Activated CD8-positive, alpha-beta memory T cell treated with anti-CD3 and anti-CD28 coated beads for 48 hours (primary cell): Measurements from ENCODE around the gene TEX11.
"Not testable (repeated sequence)": the region's sequence is repeated elsewhere in the genome, so short reads cannot be mapped to it uniquely, and the experiment has no call there.

Source experiments
- DNase-seq, 3 experiments: peaks; one replicate each; pipeline ENCODE4 v3.0.0-alpha.2; 2020; ENCODE audit warnings: low read depth in 2 of 3, low spot score in 2 of 3

Gene TEX11

GRCh38 chrX:70908541-70908940 is at the start of gene TEX11:
Gene TEX11, minus strand, starts transcription at chrX:70908711. Its CDS starts 922 bp downstream, at chrX:70907789.
- DNase-seq: no peak

DNA sequence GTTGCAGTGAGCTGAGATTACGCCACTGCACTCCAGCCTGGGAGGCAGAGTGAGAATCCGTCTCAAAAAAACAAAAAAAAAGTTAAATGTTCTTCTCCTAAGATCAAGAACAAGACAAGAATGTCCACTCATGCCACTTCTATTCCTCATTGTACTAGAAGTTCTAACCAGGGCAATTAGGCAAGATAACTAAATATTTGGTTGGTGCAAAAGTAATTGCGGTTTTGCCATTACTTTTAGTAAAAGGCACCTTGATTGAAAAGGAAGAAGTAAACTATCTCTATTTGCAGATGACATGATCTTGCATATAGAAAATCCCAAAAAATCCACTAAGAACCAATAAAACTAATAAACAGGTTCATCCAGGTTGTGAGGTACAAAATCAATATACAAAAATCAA is 46.4 kb upstream of the TEX11 start:
- no peak for DNase-seq

DNA sequence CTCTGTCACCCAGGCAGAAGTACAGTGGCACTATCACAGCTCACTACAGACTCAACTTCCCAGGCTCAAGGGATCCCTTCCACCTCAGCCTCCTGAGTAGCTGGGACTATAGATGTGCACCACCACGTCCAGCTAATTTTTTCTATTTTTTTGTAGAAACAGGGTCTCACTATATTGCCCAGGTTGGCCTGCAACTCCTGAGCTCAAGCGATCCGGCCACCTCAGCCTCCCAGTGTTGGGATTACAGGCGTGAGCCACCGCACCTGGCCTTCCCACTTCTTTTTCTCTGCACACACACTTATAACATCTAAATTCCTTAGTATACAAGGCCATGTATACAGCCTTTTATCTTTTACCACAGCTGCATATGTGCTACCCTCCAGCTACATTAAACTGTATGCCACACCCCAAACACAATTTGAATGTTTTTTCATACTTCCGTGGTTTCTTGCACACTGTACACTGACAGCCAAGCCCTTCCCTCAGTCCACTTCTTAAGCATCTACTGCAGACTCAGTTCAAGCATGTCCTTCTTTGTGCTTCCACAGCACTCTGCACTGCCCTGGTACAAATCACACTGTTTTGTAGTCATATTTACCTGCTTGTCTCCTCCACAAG is 15.9 kb upstream of the TEX11 start:
- no peak for DNase-seq

DNA sequence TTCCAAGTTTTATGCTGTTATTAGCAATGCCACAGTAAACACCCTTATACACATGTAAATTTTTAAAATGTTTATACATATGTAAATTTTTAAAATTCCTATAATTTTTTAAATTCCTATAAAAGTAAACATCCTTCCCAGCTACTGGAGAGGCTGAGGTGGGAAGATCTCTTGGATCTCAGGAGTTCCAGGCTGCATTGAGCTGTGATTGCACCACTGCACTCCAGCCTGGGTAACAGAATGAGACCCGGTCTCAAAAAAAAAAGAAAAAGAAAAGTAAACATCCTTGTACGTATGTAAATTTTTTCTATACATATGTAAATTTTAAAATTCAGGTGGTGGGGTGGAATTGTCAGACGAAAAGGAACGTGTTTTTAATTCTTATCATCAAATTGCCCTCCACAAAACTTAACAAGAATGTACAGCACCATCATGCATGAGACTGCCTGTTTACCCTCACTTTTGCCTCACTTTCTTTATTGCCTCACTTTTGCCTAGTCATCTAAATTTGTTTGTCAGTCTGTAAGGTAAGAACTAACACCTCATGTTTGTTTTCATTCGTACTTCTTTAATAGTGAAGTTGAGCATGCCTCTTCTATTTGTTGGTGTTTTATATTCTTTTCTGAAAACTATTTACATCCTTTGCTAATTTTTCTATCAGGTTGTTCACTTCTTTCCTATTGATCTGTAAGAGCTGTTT is 14.4 kb upstream of the TEX11 start:
- no peak for DNase-seq

- DNase-seq: no peak
Measured at GRCh38 chrX:70921709-70922352, 13.3 kb upstream of the TEX11 start.

DNA sequence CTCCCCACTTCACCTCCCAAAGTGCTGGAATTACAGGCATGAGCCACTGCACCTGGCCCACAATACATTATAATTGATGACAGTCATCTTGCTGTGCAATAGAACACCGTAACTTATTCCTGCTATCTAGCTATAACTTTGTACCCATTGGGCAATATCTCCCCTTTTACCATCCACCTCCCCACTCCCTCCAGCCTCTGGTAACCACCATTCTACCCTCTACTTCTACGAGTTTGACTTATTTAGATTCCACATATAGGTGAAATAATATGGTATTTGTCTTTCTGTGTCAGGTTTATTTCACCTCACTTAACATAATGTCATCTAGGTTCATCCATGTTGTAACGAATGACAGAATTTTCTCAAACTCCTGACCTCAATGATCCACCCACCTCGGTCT is 8.2 kb upstream of the TEX11 start:
- no peak for DNase-seq

GRCh38 chrX:70907900-70908299 is 611 bp downstream of the TEX11 start:
- no peak for DNase-seq

DNA sequence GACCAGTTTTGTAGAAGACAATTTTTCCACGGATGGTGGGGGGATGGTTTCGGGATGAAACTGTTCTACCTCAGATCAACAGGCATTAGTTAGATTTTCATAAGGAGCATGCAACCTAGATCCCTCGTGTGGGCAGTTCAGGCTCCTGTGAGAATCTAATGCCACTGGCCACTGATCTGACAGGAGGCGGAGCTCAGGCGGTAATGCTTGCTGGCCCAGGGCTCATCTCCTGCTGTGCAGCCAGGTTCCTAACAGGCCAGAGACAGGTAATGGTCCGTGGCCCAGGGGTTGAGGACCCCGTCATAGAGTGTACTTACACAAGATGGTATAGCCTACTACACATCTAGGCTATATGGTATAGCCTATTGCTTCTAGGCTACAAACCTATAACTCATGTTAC is 7.0 kb downstream of the TEX11 start:
- no peak for DNase-seq

GRCh38 chrX:70890441-70890840 is 18.1 kb downstream of the TEX11 start:
- not testable (repeated sequence) for DNase-seq

DNA sequence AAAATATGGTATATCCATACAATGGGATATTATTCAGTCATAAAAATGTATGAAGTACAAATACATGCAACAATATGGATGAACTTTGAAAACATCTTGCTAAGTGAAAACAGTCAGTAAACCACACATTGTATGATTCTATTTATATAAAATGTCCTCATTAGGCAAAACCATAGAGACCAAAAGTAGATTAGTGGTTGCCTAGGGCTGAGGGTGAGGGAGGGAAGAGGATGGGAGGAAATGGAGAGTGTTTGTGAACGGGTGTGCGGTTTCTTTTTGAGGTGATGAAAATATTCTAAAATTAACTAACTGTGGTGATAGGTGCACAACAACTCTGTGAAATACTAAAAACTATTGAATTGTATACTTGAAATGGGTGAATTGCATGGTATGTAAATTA is 29.6 kb downstream of the TEX11 start:
- DNase-seq: no peak

DNA sequence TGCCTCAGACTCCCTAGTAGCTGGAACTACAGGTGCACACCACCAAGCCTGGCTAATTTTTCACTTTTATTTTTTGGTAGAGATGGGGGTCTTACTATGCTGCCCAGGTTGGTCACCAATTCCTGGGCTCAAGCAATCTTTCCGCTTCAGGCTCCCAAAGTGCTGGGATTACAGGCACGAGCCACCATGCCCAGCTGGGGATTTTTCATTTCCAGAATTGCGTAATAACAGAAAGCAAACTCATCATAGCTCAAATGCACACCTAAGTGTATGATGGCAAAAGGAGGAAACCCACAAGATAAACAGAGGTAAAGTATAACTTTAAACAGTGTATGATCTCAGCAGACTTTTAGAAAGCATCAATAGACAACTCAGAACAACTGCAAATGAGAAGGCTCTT is 56.2 kb downstream of the TEX11 start:
- DNase-seq: no peak

- DNase-seq: not testable (repeated sequence)
Measured at GRCh38 chrX:70844081-70844480, 64.4 kb downstream of the TEX11 start.

- DNase-seq: not testable (repeated sequence)
Measured at GRCh38 chrX:70843620-70844019, 64.9 kb downstream of the TEX11 start.

- no peak for DNase-seq
Measured at GRCh38 chrX:70834589-70834988, 73.9 kb downstream of the TEX11 start.

DNA sequence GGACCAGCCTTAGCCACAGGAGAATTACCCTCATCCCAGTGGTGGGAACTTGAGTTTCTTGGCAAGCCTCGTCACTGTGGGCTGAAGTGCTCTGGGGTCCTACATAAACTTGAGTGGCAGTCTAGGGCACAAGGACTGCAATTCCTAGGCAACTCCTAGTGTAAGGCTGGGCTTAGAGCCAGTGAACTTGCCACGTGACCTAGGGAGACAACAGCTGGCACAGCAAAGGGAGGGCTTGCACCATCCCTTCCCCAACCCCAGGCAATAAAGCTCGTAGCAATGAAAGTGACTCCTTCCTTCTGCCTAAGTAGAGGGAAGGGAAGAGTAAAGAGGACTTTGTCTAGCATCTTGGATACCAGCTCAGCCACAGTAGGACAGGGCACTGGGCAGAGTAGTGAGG is 81.8 kb downstream of the TEX11 start:
- no peak for DNase-seq

DNA sequence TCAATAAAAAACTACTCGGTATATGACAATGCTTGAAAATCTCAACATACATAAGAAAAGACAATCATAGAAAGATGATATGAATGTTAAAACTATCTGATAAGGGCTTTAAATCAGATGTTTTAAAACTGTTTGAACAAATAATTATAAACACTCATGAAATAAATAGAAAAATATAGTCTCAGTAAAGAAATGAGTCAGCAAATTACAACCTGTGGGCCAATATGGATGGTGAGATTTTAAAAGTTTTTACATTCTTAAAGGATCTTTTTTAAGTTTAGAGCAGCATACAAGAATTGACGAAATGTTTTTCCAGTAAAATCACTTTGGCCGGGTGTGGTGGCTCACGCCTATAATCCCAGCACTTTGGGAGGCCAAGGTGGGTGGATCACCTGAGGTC is 83.1 kb downstream of the TEX11 start:
- DNase-seq: no peak

DNA sequence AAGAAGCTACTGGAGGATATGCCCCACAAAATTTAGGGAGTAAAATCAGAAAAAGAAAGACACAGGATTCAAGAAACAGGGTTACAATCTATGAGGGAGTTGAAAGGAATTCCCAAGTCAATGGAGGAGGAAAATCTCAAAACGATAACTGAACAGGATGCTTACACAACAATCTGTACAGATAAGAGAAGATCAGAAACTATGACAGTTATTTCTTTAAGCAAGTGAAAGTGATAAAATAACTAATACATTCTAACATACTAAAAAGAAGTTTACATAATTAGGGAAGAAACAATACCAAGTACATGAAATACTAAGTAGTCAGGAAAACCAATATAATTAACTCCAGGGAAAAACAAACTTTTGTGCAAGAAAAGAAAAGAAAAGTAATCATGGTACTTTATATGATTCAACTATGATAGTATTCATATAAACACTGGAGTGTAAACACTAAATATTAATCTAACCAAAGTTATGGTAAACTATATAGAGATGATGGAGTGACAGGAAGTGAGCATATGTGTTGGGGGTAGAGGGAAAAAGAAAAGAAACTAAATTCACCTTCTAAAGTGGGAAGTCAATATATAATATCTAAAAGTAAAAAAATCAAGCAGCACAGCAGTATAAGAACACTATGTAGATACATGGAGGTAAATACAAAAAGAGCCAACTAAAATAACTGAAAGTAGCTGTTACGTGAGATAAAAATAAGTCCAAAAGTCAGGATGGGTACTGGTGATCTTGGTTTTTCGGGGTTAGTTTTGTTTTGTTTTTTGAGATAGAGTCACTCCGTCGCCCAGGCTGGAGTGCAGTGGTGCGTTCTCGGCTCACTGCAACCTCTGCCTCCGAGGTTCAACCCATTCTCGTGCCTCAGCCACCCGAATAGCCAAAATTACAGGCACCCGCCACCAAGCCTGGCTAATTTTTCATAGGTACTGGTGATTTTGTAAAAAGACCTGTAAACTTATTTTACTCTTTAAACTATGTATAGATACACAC is 99.3 kb downstream of the TEX11 start:
- no peak for DNase-seq

GRCh38 chrX:70806081-70806480 is 102.4 kb downstream of the TEX11 start:
- no peak for DNase-seq

- DNase-seq: not testable (repeated sequence)
Measured at GRCh38 chrX:70796742-70797141, 111.8 kb downstream of the TEX11 start.

GRCh38 chrX:70774223-70774622 is 134.3 kb downstream of the TEX11 start:
- no peak for DNase-seq

GRCh38 chrX:70769659-70770227 is 138.8 kb downstream of the TEX11 start:
- DNase-seq: no peak
